HK-2 (cell line): Measurements from ENCODE around the gene BCCIP.

Experiments used
- DNase-seq: peaks from one replicate; pipeline ENCODE4 v3.0.0-alpha.2; 2018; ENCODE audit not compliant: unreplicated experiment

Gene BCCIP

GRCh38 chr10:125797994-125798662 is 25.2 kb upstream of the BCCIP start:
- DNase-seq = peak; percentile 46

- no peak for DNase-seq
Observed at GRCh38 chr10:125799451-125800182, 23.7 kb upstream of the BCCIP start.

- DNase-seq = no peak
Observed at GRCh38 chr10:125801574-125801973, 21.8 kb upstream of the BCCIP start.

- peak; percentile 48 for DNase-seq
Observed at GRCh38 chr10:125802131-125802530, 21.2 kb upstream of the BCCIP start.

GRCh38 chr10:125802739-125803138 is 20.6 kb upstream of the BCCIP start:
- DNase-seq = peak; percentile 69

GRCh38 chr10:125808047-125808446 is 15.3 kb upstream of the BCCIP start:
- no peak for DNase-seq

GRCh38 chr10:125811251-125811650 is 12.1 kb upstream of the BCCIP start:
- DNase-seq = no peak

GRCh38 chr10:125812128-125812750 is 11.1 kb upstream of the BCCIP start:
- no peak for DNase-seq

GRCh38 chr10:125815764-125816163 is 7.6 kb upstream of the BCCIP start:
- no peak for DNase-seq

GRCh38 chr10:125816548-125816947 is 6.8 kb upstream of the BCCIP start:
- DNase-seq = no peak

GRCh38 chr10:125817337-125817946 is 5.9 kb upstream of the BCCIP start:
- DNase-seq = no peak

GRCh38 chr10:125820701-125821100 is 2.6 kb upstream of the BCCIP start:
- no peak for DNase-seq

- DNase-seq = peak; percentile 33
Observed at GRCh38 chr10:125823663-125824251, 411 bp downstream of the BCCIP start.

GRCh38 chr10:125824736-125825135 is 1.4 kb downstream of the BCCIP start:
- no peak for DNase-seq

GRCh38 chr10:125827133-125827532 is 3.8 kb downstream of the BCCIP start:
- DNase-seq = no peak

- no peak for DNase-seq
Observed at GRCh38 chr10:125828311-125828710, 5.0 kb downstream of the BCCIP start.

- no peak for DNase-seq
Observed at GRCh38 chr10:125836746-125837145, 13.4 kb downstream of the BCCIP start.

- no peak for DNase-seq
Observed at GRCh38 chr10:125838802-125839575, 15.6 kb downstream of the BCCIP start.

- DNase-seq = no peak
Observed at GRCh38 chr10:125840406-125840805, 17.1 kb downstream of the BCCIP start.

GRCh38 chr10:125840955-125841354 is 17.6 kb downstream of the BCCIP start:
- DNase-seq = no peak

GRCh38 chr10:125843603-125844329 is 20.4 kb downstream of the BCCIP start:
- DNase-seq = no peak
